NOMO-1 treated with DMSO at 0.1 percent for 48 hours (cell line): Measurements from ENCODE around the gene DTL.
A peak's percentile ranks its signal among the peaks of the same experiment; 100 is the strongest.
"Not testable (repeated sequence)": the region's sequence is repeated elsewhere in the genome, so short reads cannot be mapped to it uniquely, and the experiment has no call there.

Experiments used
- DNase-seq: peaks from one replicate; lab custom pipeline; 2025; ENCODE audit not compliant: unreplicated experiment; lab: John Stamatoyannopoulos, UW

DTL gene, protein sequence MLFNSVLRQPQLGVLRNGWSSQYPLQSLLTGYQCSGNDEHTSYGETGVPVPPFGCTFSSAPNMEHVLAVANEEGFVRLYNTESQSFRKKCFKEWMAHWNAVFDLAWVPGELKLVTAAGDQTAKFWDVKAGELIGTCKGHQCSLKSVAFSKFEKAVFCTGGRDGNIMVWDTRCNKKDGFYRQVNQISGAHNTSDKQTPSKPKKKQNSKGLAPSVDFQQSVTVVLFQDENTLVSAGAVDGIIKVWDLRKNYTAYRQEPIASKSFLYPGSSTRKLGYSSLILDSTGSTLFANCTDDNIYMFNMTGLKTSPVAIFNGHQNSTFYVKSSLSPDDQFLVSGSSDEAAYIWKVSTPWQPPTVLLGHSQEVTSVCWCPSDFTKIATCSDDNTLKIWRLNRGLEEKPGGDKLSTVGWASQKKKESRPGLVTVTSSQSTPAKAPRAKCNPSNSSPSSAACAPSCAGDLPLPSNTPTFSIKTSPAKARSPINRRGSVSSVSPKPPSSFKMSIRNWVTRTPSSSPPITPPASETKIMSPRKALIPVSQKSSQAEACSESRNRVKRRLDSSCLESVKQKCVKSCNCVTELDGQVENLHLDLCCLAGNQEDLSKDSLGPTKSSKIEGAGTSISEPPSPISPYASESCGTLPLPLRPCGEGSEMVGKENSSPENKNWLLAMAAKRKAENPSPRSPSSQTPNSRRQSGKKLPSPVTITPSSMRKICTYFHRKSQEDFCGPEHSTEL

GRCh38 chr1:212035123-212035834 is at the start of gene DTL, which contains the start of gene INTS7:
Gene DTL, plus strand, starts transcription at chr1:212035748. Its CDS starts 143 bp downstream, at chr1:212035891.
Gene INTS7, minus strand, starts transcription at chr1:212035557. Its CDS starts 120 bp downstream, at chr1:212035437.
- DNase-seq = peak; percentile 100

GRCh38 chr1:211986628-211987254 is 48.8 kb upstream of the DTL start:
- DNase-seq = no peak

DNA sequence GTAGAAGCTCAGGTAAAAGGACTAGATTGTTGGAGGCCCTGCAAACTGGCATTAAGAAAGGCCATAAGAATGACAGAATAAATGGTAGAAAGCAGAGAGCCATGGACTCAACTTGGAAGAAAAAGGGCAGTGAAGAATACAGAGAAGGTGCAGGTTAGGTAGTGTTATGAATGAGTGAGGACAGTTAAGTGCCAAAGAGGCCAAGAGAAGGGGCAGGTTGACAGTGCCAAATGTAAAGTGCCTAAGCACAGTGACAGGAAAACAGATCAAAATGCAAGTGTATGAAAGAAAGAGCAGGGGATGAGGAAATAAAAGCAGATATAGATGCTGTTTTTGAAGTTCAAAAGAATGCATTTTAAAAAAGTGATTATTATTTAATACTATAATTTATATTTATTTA is 43.9 kb upstream of the DTL start:
- DNase-seq = no peak

DNA sequence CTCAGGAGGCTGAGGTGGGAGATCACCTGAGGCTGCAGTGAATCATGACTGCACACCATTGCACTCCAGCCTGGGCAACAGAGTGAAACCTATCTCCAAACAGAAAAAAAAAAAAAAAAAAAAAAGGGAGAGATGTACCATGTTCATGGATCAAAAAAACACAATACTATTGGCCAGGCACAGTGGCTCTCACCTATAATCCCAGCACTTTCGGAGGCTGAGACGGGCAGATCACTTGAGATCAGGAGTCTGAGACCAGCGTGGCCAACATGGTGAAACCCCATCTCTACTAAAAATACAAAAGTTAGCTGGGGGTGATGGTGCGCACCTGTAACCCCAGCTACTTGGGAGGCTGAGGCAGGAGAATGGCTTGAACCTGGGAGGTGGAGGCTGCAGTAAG is 38.1 kb upstream of the DTL start:
- DNase-seq = not testable (repeated sequence)

DNA sequence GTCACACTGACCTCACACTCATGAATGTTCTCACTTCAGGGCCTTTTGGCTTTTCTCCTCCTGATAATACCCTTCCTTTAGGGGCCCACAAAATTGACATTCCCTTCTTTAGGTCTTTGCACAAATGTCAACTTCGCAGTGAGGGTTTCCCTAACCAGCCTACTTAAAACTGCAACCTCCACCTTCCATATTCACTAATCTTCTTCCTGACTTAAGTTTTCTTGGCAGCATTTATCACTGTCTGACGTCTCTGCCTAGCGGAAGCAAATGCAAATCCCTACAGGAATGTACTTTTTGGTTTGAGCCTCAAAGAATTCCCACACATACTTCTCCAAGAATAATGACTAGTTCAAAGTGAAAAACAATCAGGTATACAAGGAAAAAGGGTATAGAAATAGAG is 33.0 kb upstream of the DTL start:
- DNase-seq = no peak

DNA sequence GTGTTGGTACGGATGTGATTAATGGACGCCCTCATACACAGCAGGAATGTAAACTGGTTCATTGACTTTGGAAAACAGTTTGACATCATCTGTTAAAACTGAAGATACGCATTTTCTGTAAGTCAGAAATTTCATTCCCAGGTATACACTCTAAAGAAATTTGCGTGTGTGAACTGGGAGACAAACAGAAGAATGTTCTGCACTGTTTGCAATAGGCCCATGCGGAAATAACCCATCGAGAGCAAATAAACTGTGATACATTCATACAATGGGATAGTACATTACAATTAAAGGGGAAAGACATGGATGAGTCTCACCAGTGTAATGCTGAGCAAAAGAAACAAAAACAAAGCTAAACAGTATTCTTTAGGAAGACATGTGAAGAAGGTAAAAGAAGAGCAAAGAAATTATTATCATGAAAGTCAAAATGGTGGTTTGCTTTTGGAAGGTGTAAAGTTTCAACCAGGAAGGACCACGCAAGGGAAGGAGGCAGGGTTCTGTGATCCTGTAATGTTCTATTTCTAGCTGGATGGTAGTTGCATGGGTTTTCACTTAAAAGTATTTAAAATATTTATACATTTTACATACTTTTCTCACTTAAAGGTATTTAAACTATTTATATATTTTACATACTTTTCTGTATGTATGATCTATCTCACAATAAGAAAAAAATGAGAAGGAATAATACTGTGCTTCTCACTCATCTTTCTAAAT is 30.5 kb upstream of the DTL start:
- no peak for DNase-seq

DNA sequence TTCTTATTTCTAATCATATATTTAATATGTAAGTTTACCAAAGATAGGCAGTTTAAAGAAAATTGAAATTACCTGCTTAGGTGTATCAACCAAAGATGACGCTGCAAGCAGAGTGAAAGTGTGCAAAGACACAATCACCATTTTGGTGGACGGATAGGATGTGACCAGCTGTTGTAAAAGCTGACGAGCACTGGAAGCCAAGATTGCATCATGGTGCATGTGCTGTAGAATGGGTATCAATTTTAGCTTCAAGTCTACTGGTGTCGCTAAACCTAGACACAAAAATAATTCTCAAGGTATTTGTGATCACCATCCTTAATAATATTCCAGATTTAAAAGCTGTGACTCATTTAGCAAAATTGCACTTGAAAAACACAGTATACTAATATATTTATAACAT is 28.4 kb upstream of the DTL start:
- DNase-seq = no peak

- no peak for DNase-seq
These were observed 27.7 kb upstream of the DTL start for GRCh38 chr1:212007886-212008285.

DNA sequence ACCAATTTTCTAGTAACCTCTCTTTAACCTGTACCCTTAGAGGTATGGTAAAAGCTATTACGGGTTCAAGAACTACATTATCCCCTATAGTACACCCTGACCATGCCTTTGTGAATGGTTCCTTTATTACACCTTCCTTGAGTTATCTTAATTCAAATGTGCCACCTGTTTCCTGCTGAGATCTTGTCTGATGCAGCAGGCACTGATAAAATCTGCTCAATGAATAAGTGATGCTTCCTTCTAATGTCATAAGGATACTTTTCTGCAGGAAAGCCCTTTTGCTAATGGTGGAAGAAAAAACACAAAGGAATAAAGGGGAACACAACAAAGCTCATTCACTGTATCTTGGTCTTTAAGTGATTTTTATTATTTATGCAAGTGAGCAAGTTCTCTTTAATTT is 26.0 kb upstream of the DTL start:
- no peak for DNase-seq

GRCh38 chr1:212010004-212010403 is 25.5 kb upstream of the DTL start:
- DNase-seq = no peak

DNA sequence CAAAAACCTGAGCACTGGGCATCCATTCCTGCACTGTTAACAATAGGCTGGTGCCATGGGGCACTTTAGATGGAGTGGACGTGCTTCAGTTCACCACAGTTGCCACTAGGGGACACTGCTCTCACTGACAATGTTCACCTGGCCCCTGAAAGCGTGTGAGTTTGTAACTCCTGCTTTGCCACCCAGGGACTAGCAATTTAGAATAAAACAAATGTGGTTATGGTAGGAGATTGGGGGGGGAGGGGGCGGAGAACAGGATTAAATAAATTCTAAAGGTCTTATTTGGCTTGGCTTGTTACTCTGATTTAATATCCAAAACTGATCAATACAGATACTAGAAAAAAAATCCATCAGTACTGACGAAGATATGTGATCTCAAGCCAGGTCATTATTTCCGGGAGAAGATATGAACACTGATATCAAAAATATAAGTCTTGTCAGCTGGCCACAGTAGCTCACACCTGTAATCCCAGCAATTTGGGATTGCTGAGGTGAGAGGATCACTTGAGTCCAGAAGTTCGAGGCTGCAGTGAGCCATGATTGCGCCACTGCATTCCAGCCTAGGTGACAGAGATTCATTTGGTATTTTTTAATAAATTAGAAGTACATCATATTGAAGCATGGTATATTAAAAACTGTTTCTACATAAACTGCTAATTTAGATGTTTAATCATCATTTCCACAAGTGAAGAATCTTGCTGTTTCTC is 23.4 kb upstream of the DTL start:
- DNase-seq = peak; percentile 47

DNA sequence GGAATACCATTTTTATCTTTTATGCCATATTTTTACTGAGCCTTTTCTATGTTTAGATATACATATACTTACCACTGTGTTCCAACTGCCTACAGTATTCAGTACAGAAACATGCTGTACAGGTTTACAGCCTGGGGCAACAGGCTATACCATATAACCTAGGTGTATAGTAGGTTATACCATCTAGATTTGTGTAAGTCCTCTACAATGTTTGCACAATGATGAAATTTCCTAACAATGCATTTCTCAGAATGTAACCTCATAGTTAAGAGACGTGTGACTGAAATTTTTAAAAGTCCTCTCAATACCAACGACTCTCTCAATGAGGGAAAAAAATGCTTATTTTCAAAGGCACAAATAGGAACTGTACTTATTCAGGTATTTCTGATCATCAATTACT is 21.9 kb upstream of the DTL start:
- no peak for DNase-seq

DNA sequence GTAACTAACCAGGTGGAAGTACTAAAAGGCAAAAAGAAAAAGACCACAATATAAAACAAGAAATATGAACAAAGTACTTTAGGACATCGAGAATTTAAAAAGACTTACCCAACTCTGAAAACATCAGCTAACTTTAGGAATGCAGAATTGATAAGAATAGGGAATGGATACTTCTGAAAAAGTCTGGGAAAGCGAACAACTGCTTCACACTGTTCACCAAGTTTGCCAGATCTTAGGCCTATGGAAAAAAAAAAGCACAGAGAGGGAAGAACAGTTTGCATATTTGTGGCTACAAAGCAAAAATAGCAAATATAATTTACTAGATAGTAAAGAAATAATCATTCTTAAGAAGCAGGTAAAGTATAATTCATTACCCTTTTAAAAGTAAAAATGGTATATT is 14.6 kb upstream of the DTL start:
- DNase-seq = no peak

- DNase-seq = no peak
These were observed 14.0 kb upstream of the DTL start for GRCh38 chr1:212021563-212021962.

- DNase-seq = not testable (repeated sequence)
These were observed 12.6 kb upstream of the DTL start for GRCh38 chr1:212022908-212023307.

- DNase-seq = no peak
These were observed 10.9 kb upstream of the DTL start for GRCh38 chr1:212024469-212025149.

DNA sequence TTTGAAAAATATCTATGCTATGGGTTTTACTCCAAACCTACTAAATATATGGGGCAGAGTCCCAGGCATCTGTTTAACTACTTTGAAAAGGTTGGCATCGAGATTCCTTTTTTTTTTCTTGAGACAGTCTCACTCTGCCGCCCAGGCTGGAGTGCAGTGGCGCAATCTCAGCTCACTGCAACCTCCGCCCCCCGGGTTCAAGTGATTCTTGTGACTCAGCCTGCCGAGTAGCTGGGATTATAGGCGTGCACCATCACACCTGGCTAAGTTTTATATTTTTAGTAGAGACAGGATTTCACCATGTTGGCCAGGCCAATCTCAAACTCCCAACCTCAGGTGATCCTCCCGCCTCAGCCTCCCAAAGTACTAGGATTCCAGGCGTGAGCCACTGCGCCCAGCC is 7.8 kb upstream of the DTL start:
- not testable (repeated sequence) for DNase-seq

DNA sequence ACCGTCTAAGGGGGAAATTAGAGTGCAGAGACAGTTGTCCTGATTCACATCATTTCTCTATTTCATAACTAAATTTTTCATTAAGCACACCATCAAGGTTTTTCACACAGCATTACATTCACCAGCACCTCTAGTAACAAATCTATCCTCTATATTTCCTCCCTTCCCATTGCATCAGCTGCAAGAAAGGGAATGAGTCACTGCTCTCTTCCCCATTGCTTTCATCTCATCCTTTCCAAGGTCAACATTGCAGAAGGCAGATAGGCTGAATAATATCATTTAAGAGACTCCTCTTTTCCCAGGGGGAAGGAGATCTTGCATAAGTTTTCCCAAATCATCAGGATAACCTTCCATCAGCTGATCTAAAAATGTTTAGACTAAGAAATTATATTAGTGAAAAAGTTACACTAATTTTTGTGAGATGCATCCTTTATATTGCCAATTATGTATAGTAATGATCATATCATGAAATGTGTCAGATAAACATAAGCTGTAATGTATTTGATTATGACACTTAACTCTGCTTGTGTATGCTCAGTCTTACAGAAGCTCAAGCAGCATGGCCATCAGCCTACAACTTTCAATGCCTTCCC is 4.5 kb upstream of the DTL start:
- DNase-seq = no peak

- no peak for DNase-seq
These were observed 929 bp upstream of the DTL start for GRCh38 chr1:212034516-212035122.
